Adipocyte (in vitro differentiated cells): Measurements from ENCODE around the gene AKT2.
A peak's percentile ranks its signal among the peaks of the same experiment; 100 is the strongest.

Experiments
- DNase-seq: peaks from one replicate; pipeline ENCODE4 v3.0.0-alpha.2; 2015; ENCODE audit warnings: low read depth
- H3K27me3 ChIP-seq: replicated peaks from 2 replicates; pipeline ENCODE4 v1.7.0; 2013; ENCODE audit warnings: mild to moderate bottlenecking, low read length, moderate library complexity; ENCODE audit not compliant: control insufficient read depth, insufficient read depth
- H3K36me3 ChIP-seq: 2 replicates; pipeline ENCODE4 v1.7.0; 2013; ENCODE audit warnings: low read length, mild to moderate bottlenecking, moderate library complexity; ENCODE audit not compliant: control insufficient read depth, insufficient read depth, severe bottlenecking
- H3K4me1 ChIP-seq: 2 replicates; pipeline ENCODE4 v1.7.0; 2013; ENCODE audit warnings: mild to moderate bottlenecking, low read length, moderate library complexity; ENCODE audit not compliant: control insufficient read depth, insufficient read depth
- H3K4me3 ChIP-seq: 2 replicates; pipeline ENCODE4 v1.7.0; 2013; ENCODE audit warnings: mild to moderate bottlenecking, low read length, moderate library complexity
- H3K9ac ChIP-seq: 2 replicates; pipeline ENCODE4 v1.7.0; 2013; ENCODE audit warnings: mild to moderate bottlenecking, low read length, moderate library complexity
- H3K9me3 ChIP-seq: 2 replicates; pipeline ENCODE4 v1.7.0; 2013; ENCODE audit warnings: mild to moderate bottlenecking, low read length, moderate library complexity; ENCODE audit not compliant: control insufficient read depth

The AKT2 gene

GRCh38 chr19:40298026-40298425 is 12.9 kb upstream of the AKT2 start:
- H3K27me3 ChIP-seq, result no peaks in the 10 kb centered on the region

GRCh38 chr19:40294560-40294959 is 9.4 kb upstream of the AKT2 start:
- H3K27me3 ChIP-seq, result no peaks in the 10 kb centered on the region
- H3K9me3 ChIP-seq, result no peaks in the 10 kb centered on the region
- H3K36me3 ChIP-seq, result no peaks in the 10 kb centered on the region
- DNase-seq, result no peak
- no peak overlapping the region for H3K9ac ChIP-seq
- H3K4me1 ChIP-seq, result no peaks in the 10 kb centered on the region
- H3K4me3 ChIP-seq, result no peak overlapping the region

More at GRCh38 chr19:40298026-40298425, 12.9 kb upstream of the AKT2 start:
- Histone ChIP-seq H3K36me3 (no peaks in the 10 kb centered on the region), H3K9me3 (no peaks in the 10 kb centered on the region), H3K4me1 (no peaks in the 10 kb centered on the region), H3K9ac (no peak overlapping the region), H3K4me3 (no peak overlapping the region)
- no peak for DNase-seq

GRCh38 chr19:40286971-40287421 is 1.9 kb upstream of the AKT2 start:
- Histone ChIP-seq H3K36me3 (no peaks in the 10 kb centered on the region), H3K9ac (peak overlapping the region; percentile 90), H3K4me3 (peak overlapping the region; percentile 81), H3K9me3 (no peaks in the 10 kb centered on the region), H3K4me1 (peaks cover 38% of the 10 kb centered on the region), H3K27me3 (no peaks in the 10 kb centered on the region)
- DNase-seq, result no peak

- Histone ChIP-seq H3K4me3 (peak overlapping the region; percentile 81), H3K9me3 (no peaks in the 10 kb centered on the region), H3K36me3 (no peaks in the 10 kb centered on the region), H3K9ac (peak overlapping the region; percentile 90), H3K4me1 (peaks cover 44% of the 10 kb centered on the region), H3K27me3 (no peaks in the 10 kb centered on the region)
- DNase-seq, result no peak
Measured at GRCh38 chr19:40286235-40286970, 1.3 kb upstream of the AKT2 start.

DNA sequence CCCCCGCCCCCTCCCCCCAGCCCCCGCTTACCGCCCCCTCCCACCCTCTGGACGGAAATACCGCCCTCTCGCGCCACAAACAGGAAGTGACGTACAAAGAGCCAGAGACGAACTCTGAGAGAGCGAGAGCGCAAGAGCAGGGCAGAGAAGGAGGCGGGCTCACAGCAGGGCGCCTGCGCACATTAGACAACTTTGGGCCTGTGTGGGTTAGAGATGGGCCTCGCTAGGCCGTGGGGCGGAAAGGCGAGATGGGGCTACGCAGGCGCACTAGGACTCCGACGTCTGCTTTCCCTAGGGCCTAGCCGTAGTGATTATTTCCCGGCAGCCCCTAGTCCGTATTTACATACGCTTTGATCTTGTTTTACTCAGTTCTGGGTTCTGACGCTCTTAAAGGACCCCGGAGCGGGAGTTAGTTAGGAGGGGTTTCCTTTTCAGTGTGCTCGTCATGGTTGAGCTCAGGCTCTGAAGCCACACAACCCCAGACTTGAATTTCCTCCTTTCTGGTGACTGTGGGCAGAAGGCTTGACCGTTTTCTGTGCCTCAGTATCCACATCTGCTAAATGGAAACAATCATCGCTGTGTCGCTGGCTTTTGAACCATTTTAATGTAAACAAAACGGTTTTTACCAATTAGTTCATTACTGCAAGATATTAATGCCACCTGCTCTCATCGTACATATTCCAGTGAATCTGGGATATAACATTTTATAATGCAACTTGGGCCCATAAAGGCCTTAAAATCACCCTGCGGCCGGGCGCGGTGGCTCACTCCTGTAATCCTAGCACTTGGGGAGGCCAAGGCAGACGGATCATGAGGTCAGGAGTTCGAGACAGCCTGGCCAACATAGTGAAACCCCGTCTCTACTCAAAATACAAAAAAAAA is 449 bp upstream of the AKT2 start:
- no peaks in the 10 kb centered on the region for H3K36me3 ChIP-seq
- peak overlapping the region; percentile 96 for H3K9ac ChIP-seq
- peak overlapping the region; percentile 94 for H3K4me3 ChIP-seq
- H3K4me1 ChIP-seq, result peaks cover 52% of the 10 kb centered on the region
- DNase-seq, result peak; percentile 100
- no peaks in the 10 kb centered on the region for H3K9me3 ChIP-seq
- no peaks in the 10 kb centered on the region for H3K27me3 ChIP-seq

DNA sequence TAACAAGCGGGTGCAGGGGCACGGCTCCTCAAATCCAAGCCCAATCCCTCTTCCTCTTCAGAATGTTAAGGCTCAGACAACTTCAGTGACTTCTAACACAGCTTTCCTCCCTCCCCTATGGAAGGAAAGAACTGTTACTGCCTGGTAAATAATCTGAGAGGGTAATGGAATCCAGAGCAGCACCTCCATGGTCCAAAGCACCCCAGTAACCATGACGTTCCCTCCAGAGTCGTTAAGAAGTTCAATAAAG is 969 bp downstream of the AKT2 start:
- H3K27me3 ChIP-seq, result no peaks in the 10 kb centered on the region

GRCh38 chr19:40283414-40284250 is 1.5 kb downstream of the AKT2 start:
- peaks cover 72% of the 10 kb centered on the region for H3K4me1 ChIP-seq
- H3K27me3 ChIP-seq, result no peaks in the 10 kb centered on the region
- peak overlapping the region; percentile 94 for H3K4me3 ChIP-seq
- peak; percentile 24 for DNase-seq
- H3K9me3 ChIP-seq, result no peaks in the 10 kb centered on the region
- no peaks in the 10 kb centered on the region for H3K36me3 ChIP-seq
- H3K9ac ChIP-seq, result peak overlapping the region; percentile 96

More for the DNA sequence above, 969 bp downstream of the AKT2 start:
- Histone ChIP-seq H3K4me1 (peaks cover 66% of the 10 kb centered on the region), H3K9ac (peak overlapping the region; percentile 96), H3K9me3 (no peaks in the 10 kb centered on the region), H3K4me3 (peak overlapping the region; percentile 94), H3K36me3 (no peaks in the 10 kb centered on the region)
- DNase-seq, result no peak

DNA sequence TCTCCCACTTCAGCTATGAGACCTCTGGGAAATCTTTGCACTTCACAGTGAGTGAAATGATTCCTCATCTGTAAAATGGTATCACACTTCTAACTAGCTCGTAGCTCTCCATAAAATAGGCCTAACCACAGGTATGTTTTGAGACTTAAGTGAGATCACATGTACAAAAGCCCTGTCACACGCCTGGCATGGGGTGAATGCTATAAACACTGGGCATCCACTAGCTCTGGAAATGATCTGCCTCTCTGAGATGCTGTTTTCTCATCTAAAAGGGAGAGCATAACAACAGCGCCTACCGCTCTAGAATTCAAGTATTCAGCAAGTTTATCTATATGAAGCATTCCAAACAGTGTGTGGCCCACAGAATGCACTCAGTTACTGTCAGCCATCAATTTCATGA is 2.2 kb downstream of the AKT2 start:
- Histone ChIP-seq H3K36me3 (no peaks in the 10 kb centered on the region), H3K9ac (peak overlapping the region; percentile 96), H3K4me3 (peak overlapping the region; percentile 94), H3K9me3 (no peaks in the 10 kb centered on the region), H3K27me3 (no peaks in the 10 kb centered on the region), H3K4me1 (peaks cover 79% of the 10 kb centered on the region)
- peak; percentile 45 for DNase-seq

DNA sequence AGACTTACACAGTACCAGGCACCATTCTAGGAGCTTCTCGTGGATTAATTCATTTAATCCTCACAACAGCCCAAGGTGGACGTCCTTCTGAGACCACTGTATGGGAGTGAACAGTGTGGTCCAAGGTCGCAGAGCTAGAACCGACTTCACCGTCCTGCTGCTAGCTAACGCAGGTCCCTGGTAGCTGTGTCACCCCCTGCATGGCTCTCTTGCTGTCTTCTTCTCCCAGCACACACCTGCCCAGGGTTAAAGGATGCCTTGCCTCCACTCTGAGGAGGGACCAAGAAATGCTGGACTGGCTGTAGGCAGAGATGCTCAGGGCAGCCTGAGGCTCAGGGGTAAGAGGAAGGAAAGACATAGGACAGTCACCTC is 3.0 kb downstream of the AKT2 start:
- Histone ChIP-seq H3K9ac (no peak overlapping the region), H3K36me3 (no peaks in the 10 kb centered on the region), H3K4me3 (no peak overlapping the region), H3K27me3 (no peaks in the 10 kb centered on the region), H3K4me1 (peaks cover 83% of the 10 kb centered on the region), H3K9me3 (no peaks in the 10 kb centered on the region)
- no peak for DNase-seq

DNA sequence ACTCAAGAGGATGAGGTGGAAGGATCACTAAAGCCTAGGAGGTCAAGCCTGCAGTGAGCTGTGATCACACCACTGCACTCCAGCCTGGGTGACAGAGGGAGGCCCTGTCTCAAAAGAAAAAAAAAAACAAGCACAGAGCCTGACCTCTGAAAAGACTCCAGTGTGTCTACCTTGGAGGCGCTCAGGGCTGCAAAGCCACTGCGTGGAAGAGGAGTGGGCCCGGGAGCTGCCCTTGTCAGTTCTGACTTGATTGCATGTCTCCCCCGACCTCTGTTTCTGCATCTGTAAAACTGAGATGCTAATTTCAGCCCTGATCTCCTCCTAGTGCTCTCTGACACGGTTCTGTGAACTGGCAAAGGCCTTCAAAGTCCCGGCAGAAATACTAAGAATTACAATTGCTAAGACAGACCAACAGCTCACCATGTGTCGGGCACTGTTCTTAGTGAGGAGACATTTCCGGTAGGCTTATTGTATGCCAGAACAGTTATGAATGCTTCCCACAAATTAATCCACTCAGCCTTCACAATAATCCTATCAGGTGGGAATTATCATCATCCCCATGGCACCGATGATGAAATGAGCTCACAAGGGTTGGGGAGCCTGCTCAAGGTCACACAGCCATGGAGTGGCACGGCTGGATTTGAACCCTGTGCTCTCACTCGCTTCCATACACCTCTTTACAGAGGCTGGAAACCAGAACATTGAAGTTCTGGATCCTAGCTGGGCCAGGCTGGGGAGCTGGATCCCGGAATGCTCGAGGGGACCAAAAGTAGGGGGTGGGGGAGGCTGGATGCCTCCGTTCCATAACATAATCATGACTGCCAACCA is 3.5 kb downstream of the AKT2 start:
- no peaks in the 10 kb centered on the region for H3K36me3 ChIP-seq
- peak overlapping the region; percentile 92 for H3K9ac ChIP-seq
- H3K9me3 ChIP-seq, result no peaks in the 10 kb centered on the region
- H3K27me3 ChIP-seq, result no peaks in the 10 kb centered on the region
- no peak overlapping the region for H3K4me3 ChIP-seq
- no peak for DNase-seq
- H3K4me1 ChIP-seq, result peaks cover 79% of the 10 kb centered on the region
